Testis (tissue), 2 donors: ENCODE measurements around the gene C11orf24.

Experiments used
- POLR2A ChIP-seq: fragments of 450-650 bp; IDR thresholded peaks from one replicate; pipeline ENCODE4 v1.6.1; 2017; ENCODE audit warnings: antibody characterized with exemption, mild to moderate bottlenecking, moderate library complexity
- TF ChIP-seq, protein P1 (sequence below), 3 experiments: fragments of 450-650 bp in 2 of 3; fragments of 200-600 bp in 1 of 3; sonication (generic) in 1 of 3; IDR thresholded peaks; one replicate each; pipeline ENCODE4 v1.5.1; 2016 to 2019; ENCODE audit warnings: antibody characterized with exemption in 3 of 3, mild to moderate bottlenecking in 2 of 3, moderate library complexity in 1 of 3

DNA sequence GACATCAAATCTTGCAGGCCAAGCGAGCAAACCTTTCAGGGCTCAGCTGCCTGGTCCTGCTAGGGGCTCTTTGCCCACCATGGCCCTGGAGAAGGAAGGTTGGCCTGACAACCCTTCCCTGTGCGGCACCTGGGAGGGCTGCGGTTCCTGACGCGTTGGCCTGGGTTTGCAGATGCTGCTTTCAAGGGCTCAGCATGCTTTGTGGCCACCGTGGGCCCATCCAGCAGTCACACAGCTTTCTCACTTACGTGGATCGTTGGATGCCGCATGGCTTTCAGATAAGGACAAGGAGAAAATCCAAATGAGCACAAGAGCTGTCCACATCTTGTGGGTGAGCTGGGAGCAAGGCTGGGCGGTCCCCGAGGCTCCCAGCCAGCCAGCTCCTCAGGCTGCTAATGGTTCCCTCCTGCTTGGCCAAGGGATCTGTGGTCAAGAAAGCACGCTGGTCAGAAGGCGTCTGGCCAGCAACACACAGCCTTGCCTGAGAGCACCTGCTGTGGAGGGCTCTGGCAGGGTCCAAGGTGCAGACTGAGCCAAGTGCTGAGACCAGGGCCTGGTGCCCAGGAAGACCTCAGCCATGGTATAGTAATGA is 8.2 kb downstream of the C11orf24 start:
- TF ChIP-seq, protein P1, sequence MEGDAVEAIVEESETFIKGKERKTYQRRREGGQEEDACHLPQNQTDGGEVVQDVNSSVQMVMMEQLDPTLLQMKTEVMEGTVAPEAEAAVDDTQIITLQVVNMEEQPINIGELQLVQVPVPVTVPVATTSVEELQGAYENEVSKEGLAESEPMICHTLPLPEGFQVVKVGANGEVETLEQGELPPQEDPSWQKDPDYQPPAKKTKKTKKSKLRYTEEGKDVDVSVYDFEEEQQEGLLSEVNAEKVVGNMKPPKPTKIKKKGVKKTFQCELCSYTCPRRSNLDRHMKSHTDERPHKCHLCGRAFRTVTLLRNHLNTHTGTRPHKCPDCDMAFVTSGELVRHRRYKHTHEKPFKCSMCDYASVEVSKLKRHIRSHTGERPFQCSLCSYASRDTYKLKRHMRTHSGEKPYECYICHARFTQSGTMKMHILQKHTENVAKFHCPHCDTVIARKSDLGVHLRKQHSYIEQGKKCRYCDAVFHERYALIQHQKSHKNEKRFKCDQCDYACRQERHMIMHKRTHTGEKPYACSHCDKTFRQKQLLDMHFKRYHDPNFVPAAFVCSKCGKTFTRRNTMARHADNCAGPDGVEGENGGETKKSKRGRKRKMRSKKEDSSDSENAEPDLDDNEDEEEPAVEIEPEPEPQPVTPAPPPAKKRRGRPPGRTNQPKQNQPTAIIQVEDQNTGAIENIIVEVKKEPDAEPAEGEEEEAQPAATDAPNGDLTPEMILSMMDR (IDR thresholded peaks at IDR 0.05) = no peak
- TF ChIP-seq POLR2A = no peak
